GM19468 (cell line): ENCODE measurements around the gene OR4C12.
"Not testable (repeated sequence)": the region's sequence is repeated elsewhere in the genome, so short reads cannot be mapped to it uniquely, and the experiment has no call there.

ENCODE experiments used
- ATAC-seq: cut with Tn5 transposase; IDR thresholded peaks from one replicate; pipeline ENCODE4 v1.9.1; 2021; ENCODE audit warnings: mild to moderate bottlenecking, moderate library complexity, moderate number of reproducible peaks; ENCODE audit not compliant: unreplicated experiment; ENCODE audit errors: extremely low read depth

OR4C12 gene

GRCh38 chr11:49982435-49982834, at the start of gene OR4C12:
OR4C12 (minus strand) TSS chr11:49982535; CDS start chr11:49982501, 34 bp downstream.
- ATAC-seq: not testable (repeated sequence)

GRCh38 chr11:50030193-50030592, 47.9 kb upstream of the OR4C12 start:
- ATAC-seq: no peak

GRCh38 chr11:49995565-49995964, 13.2 kb upstream of the OR4C12 start:
- no peak for ATAC-seq

- not testable (repeated sequence) for ATAC-seq
These were observed 8.9 kb downstream of the OR4C12 start for GRCh38 chr11:49973439-49973838.

- no peak for ATAC-seq
These were observed 30.2 kb downstream of the OR4C12 start, which contains the start of gene OR4C13 for GRCh38 chr11:49952091-49952490. OR4C13 (plus strand) TSS chr11:49952391; CDS start chr11:49952423, 32 bp downstream.

- ATAC-seq: not testable (repeated sequence)
These were observed 33.6 kb downstream of the OR4C12 start for GRCh38 chr11:49948701-49949100.
